Upper lobe of left lung (tissue), 4 donors: Measurements from ENCODE around the gene PRPF18.

Experiments
- CTCF ChIP-seq, 6 experiments: fragments of 450-650 bp in 4 of 6; fragments of 200-600 bp in 2 of 6; sonication (generic) in 2 of 6; IDR thresholded peaks; one replicate each; pipeline ENCODE4 v1.5.1; 2016 to 2019; ENCODE audit warnings: antibody characterized with exemption in 6 of 6
- EP300 ChIP-seq, 4 donors: sonication (generic); formaldehyde crosslinking; IDR thresholded peaks; one replicate each; pipeline ENCODE4 v1.5.1; 2017; ENCODE audit warnings: antibody characterized with exemption in 4 of 4, control low read depth in 2 of 4
- POLR2A ChIP-seq, 4 donors: fragments of 450-650 bp; IDR thresholded peaks; one replicate each; pipeline ENCODE4 v1.5.1; 2016 to 2017; ENCODE audit warnings: antibody characterized with exemption in 4 of 4, mild to moderate bottlenecking in 2 of 4
- POLR2AphosphoS5 ChIP-seq, 2 donors: sonication (generic); formaldehyde crosslinking; IDR thresholded peaks; one replicate each; pipeline ENCODE4 v1.5.1; 2017; ENCODE audit warnings: antibody characterized with exemption in 2 of 2

- TF ChIP-seq POLR2A (IDR thresholded peaks at IDR 0.05) (no peak), CTCF (IDR thresholded peaks at IDR 0.05) (no peak), POLR2AphosphoS5 (IDR thresholded peaks at IDR 0.05) (no peak), EP300 (IDR thresholded peaks at IDR 0.05) (no peak)
Observed at GRCh38 chr10:13627459-13628310, 40.9 kb downstream of the PRPF18 start.
